Activated CD8-positive, alpha-beta memory T cell treated with anti-CD3 and anti-CD28 coated beads for 48 hours (primary cell): ENCODE data around the gene RHBG.
"Not testable (repeated sequence)": the region's sequence is repeated elsewhere in the genome, so short reads cannot be mapped to it uniquely, and the experiment has no call there.

Experiments used
- DNase-seq, 3 experiments: peaks; one replicate each; pipeline ENCODE4 v3.0.0-alpha.2; 2020; ENCODE audit warnings: low read depth in 2 of 3, low spot score in 2 of 3

RHBG gene

GRCh38 chr1:156359973-156360372 is 9.0 kb upstream of the RHBG start:
- DNase-seq = no peak

DNA sequence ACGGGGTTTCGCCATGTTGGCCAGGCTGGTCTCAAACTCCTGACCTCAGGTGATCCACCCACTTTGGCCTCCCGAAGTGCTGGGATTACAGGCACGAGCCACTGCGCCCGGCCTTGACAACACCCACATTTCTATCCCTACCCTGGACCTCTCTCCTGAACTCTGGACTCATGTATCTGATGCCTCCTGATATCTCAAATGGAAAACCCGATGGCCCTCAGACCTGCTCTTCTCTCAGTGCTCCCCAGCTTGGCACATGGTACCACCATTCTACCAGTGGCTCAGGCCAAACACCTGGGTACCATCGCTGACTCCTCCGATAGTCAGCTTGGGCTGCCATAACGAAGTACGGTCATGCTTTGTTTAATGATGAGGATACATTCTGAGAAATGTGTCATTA is 8.5 kb upstream of the RHBG start:
- no peak for DNase-seq

DNA sequence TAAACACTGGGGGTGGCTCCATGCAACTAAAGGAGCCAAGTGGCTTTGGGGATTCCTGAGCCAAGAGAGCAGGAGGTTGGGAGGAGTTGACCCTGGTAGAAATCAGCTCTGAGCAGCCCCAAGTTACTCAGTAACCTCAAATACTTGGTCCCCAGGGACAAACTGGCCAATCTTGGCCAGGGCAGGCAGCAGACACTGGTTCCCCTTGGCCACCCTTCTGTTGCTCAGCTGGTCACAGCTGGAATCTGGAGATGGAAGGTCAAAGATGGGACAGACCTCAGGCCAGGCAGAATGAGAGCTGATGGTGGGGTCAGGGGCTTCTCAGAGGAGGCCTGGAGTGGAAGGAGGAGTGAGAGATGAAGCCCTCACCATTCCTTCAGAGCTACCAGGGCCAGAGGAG is 3.3 kb upstream of the RHBG start:
- DNase-seq = no peak

DNA sequence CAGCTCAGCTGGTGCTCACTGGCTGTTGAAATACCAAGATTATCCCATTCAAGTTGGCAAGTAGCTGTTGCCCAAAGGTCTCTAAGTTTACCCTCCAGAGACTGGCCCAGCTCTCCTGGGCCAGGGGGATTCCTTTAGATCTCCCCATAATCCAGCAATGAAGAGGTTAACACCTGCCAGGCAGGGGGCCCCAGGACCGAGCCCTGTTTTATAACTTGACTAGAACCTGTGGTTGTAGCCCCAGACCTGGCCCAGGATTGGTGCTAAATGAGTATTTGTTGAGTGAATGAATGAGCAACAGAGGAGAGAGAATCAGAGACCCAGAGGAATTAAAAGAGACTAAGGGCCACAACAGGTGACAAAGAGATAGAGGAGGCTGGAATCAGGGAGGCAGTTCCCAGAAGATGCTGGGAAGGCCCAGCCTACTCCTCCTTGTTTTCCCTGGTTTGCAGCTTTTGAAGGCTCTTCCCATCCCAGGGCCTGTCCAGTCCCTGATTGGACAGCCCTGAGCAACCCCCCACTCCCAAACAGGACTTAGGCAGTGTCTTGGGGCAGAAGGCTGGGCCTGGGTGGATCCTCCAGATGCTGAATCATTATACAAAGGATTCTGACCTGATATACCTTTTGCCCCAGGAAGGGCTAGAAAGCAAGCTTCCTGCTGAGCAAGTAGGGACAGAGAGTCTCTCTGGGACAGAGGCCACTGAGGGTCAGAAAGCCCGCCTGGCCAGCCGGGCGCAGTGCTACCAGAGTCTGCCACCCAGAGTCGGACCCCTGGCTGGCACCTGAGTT is 2.4 kb upstream of the RHBG start:
- no peak for DNase-seq

DNA sequence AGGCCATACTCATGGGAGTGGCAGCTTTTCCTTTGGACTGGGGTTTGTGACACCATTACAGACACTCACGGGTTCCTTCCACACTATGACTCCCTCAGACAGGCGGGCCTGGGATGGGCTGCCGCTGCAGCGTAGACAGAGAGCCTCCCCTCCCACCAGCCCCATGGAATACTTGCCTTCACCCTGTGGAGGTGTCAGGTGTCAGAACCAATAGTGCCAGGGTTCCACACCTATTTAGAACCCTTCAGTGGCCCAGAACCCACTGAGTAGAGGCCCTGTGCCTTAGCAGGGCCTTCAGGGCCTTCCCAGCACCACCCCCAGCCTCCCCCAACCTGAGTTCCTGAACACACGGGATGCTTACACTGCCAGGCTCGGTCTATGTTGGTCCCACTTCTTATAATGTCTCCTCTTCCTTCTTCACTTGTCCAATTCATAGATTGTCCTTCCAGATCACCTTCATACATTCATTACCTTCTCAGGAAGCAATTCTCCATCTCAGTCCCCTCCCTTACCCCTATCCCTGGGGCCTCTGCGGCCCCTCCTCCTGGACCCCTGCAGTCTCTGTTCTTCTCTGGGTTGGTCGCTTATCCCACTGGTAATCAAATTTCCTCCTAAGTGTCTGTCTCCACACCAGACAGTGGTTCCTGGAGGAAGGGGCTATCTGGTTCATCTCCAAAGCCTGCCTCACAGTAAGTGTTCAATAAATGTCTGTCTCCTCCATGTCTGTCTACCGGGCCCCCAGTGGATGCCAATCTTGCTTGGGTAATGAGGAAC is 1.4 kb upstream of the RHBG start:
- DNase-seq = no peak

- no peak for DNase-seq
Measured at GRCh38 chr1:156368157-156368658, 803 bp upstream of the RHBG start.

GRCh38 chr1:156369685-156370286 is 775 bp downstream of the RHBG start:
- DNase-seq = not testable (repeated sequence)

DNA sequence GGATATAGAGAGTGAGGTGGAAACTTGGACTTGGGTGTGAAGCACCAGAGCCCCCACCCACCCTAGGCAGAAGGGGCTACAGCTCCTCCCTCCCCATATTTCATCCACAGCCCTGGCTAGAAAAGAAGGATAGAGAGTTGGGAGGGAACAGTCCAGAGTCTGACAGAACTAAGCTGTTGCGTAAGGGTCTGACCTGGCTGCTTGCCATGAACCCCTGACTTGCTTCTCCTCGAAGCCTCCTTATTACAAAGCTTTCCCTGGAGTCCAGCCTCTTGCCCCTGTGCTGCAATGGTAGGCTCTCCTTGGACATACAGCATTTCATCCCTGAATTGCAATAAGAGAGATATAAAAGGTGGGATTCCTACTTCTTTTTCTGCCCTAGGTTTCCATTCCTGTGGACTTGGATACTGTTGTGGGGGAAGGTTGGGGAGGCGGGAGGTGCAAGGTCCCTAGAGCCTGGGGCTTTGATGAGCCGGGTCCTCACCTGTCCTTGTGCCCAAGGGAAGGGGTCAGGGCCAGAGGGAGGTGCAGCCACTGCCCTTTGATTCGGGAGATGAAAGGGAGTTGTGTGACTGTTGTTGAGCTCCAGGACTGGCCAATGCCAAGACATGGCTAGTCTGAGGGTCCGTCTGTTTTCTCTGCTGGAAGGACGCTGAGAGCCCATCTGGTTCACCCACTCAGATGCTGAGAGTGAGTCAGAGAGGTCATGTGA is 2.7 kb downstream of the RHBG start:
- no peak for DNase-seq

- no peak for DNase-seq
Measured at GRCh38 chr1:156372265-156372586, 3.2 kb downstream of the RHBG start.

DNA sequence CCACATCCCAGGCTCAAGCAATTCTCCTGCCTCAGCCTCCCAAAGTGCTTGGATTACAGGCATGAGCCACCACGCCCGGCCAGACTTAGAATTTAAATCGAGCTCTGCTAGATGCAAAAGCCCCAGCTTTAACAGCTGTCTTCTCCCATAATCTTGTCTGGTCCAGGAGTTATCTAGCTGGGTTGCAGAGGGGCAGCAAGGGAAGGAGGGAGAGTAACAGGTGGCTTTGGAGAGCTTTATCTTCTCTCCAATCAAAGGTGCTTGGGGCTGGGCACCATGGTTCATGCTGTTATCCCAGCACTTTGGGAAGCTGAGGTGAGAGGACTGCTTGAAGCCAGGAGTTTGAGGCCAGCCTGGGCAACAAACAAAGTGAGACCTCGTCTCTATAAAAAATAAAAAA is 3.9 kb downstream of the RHBG start:
- DNase-seq = no peak

DNA sequence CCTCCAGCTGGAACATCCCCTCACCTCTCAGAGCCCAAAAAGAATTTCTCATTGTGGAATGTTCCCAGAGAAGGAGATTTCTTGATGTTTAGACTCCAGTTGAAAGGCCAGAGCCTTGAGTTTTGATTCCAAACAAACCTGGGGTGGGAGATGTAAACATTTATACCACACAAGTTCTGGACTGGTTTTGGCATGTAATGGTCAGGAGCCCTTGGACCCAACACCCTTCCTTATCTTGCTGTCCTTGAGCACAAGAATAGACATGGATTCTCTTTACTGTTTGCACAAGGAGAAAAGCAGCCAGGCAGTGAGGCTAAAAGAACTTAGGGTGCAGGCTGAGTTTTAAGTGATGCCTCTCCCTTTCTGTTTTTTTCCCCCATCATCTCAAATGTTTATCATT is 4.5 kb downstream of the RHBG start:
- no peak for DNase-seq

DNA sequence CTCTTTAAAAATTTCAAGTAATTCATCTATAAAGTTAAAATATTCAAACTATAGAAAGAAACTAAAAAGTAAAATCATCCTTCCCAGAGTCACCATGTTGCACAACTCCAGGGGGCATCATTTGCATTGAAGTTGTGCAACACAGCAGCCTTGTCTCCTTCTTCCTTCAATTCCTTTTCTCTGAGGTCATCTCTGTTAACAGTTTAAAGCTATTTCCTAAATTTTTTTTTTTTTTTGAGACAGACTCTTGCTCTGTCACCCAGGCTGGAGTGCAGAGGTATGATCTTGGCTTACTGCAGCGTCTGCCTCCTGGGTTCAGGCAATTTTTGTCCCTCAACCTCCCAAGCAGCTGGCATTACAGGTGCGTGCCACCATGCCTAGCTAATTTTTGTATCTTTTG is 7.1 kb downstream of the RHBG start:
- no peak for DNase-seq

DNA sequence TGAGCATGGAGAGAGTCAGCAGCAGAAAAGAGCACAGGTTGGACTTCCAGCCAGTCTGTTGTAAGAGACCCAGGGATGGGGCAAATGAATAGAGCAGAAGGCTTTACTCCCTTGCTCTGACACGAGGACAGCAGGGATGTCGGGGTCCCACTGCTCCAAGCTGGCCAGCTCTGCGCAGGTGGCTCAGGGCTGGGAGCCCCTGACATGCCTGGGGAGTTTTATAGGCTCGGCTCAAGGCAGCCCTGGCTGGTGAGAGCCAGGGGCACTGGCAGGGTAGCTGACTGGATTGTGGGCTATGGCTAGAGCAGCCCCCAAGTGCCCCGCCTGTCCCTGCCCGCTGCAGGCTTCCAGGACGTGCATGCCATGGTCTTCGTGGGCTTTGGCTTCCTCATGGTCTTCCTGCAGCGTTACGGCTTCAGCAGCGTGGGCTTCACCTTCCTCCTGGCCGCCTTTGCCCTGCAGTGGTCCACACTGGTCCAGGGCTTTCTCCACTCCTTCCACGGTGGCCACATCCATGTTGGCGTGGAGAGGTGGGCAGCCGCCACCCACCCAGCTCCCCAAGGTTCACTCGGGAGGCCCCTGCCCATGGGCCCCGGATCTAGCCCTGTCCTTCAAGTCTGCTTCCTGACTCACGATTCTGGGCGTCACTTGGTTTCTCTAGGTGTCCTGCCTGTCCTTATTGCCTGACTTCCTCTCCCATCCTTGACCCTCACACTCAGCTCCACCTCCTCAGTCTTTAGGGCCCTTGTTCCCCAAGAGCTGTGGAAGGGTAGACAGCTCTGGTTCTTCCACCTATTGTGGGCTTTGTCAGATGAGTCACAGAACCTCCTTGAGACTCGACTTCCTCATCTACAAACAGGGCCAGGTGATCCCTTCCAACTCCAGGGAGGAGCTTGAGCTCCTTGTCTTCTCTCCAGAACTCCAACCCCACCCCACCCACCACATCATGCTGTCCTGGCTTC is 8.2 kb downstream of the RHBG start:
- DNase-seq = no peak

DNA sequence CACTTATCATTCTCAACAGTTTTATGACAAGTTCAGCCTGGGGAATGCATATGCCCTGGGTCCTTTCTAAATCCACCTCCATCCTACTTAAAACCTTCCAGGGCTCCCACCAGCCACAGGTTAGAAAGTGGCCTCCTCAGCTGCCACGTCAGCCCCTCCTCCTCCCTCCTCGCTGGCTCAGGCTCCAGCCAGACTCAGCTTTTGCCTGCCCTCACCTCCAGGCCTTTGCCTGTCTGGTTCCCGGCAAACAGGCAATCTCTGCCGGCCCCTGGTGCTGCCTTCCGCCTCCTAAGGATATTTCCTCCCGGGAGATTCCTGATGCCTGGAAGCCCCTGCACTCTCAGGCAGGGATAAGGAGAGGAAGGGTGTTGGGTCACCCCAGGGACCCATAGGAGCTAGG is 9.5 kb downstream of the RHBG start:
- DNase-seq = no peak

DNA sequence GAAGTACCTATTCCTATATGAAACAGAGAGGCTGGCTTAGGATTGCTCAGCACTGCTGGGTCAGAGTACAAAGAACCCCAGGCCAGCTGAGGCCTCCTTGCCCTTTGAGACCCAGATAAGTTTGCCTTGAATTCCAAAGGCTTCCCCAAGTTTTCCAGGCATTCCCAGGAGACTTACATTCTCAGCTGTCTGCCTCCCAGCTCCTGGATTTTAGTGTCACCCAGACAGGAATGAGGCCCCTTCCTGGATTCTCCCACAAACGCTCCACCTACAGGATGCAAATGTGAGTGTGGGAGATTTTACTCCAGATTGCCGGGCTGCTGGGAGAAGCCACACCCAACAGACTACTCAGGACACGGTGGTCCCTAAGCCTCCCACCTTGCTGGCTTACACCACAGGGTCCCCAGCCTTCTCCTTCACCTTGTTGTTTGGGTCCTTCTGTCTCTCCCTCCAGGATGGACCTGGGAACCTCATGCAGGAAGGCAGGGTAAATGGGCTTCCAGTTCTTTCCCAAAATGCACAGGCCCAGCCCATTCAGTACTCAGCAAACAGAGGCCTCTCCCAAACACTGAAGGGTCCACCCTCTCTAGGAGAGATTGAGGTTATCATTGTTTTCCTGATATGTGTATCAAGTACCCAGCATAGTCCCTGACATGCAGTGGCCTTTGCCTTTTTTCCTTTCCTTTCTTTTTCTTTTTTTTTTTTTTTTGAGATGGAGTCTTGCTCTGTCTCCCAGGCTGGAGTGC is 10.6 kb downstream of the RHBG start:
- DNase-seq = no peak

GRCh38 chr1:156382561-156382960 is 13.6 kb downstream of the RHBG start:
- DNase-seq = no peak

DNA sequence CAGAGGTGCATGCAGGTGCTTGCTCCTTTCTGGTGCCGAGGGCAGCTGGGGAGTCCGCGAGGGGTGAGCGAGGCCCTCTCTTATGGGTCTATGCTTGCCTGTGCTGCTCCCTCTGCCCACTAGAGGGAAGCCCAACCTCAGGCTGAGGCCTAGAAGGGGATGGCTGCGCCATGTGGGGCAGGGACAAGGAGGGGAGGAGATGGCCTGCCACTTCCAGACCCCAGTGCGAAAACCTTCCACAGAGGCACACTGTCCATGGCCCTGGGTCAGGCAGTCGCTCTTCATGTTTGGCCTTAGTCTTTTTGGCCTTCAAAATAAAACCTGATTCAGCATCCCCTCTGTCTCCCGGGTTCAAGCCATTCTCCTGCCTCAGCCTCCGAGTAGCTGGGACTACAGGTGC is 14.0 kb downstream of the RHBG start:
- DNase-seq = peak in 2 of 3 experiments; percentile 36 to 39

- DNase-seq = no peak
Measured at GRCh38 chr1:156384007-156384406, 15.0 kb downstream of the RHBG start.

GRCh38 chr1:156384658-156385057 is 15.6 kb downstream of the RHBG start:
- DNase-seq = no peak
